Stomach smooth muscle (tissue), 2 donors: ENCODE results near the gene DDX52.
"Not testable (repeated sequence)": the region's sequence is repeated elsewhere in the genome, so short reads cannot be mapped to it uniquely, and the experiment has no call there.

Experiments used
- H3K27ac ChIP-seq: one replicate; pipeline ENCODE4 v1.7.0; 2013; ENCODE audit warnings: mild to moderate bottlenecking, low read length, inconsistent platforms
- H3K27me3 ChIP-seq, 2 donors: one replicate each; pipeline ENCODE4 v1.7.0; 2013; ENCODE audit warnings: low read length in 2 of 2; ENCODE audit not compliant: insufficient read depth in 2 of 2, control insufficient read depth in 1 of 2
- H3K36me3 ChIP-seq, 2 donors: one replicate each; pipeline ENCODE4 v1.7.0; 2013; ENCODE audit warnings: low read length in 2 of 2; ENCODE audit not compliant: control insufficient read depth in 2 of 2, insufficient read depth in 2 of 2
- H3K4me1 ChIP-seq: one replicate; pipeline ENCODE4 v1.7.0; 2013; ENCODE audit warnings: low read length; ENCODE audit not compliant: control insufficient read depth, insufficient read depth
- H3K4me3 ChIP-seq, 2 donors: one replicate each; pipeline ENCODE4 v1.7.0; 2013; ENCODE audit warnings: low read length in 2 of 2
- H3K9ac ChIP-seq, 2 donors: one replicate each; pipeline ENCODE4 v1.7.0; 2013; ENCODE audit warnings: low read length in 2 of 2, mild to moderate bottlenecking in 1 of 2
- H3K9me3 ChIP-seq, 2 donors: one replicate each; pipeline ENCODE4 v1.7.0; 2013; ENCODE audit warnings: low read length in 2 of 2; ENCODE audit not compliant: control insufficient read depth in 2 of 2
- donor health status: healthy.
- donor health status: Pancreatic carcinoma.

Gene DDX52

DNA sequence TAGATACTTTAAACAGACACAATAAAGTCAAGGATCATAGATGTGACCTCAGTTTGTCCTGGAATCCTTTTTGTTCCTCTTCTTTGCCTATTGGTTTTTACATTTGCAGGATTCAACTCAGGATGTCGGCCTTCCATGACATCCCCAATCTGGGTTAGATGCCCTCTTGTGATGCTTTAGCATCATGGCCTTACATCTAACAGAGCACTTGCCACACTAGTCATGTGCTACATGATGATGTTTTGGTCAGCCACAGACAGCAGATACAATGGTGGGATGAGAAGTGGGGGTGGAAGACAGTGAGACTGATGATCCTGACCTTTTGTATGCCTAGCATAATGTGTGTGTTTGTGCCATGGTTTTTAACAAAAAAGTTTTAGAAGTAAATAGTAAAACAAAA, 32.3 kb downstream of the DDX52 start:
- H3K9me3 ChIP-seq: no peaks in the 10 kb centered on the region

DNA sequence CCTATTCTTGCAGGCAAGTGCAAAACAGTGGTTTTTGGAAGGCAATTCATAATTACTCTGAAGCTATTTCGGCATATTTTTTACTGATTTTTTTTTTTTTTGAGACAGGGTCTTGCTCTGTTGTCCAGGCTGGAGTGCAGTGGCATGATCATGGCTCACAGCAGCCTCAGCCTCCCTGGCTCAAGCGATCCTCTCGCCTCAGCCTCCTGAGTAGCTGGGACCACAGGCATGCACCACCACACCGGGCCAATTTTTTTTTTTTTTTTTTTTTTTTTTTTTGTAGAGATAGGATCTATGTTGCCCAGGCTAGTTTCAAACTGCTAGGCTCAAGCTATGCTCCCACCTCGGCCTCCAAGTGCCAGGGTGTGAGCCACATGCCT, 33.2 kb downstream of the DDX52 start:
- not testable (repeated sequence) for H3K9me3 ChIP-seq, H3K27me3 ChIP-seq, H3K4me1 ChIP-seq, H3K36me3 ChIP-seq
- Histone ChIP-seq H3K4me3 (peak overlapping the region; percentile 70 to 81), H3K27ac (peak overlapping the region; percentile 83), H3K9ac (peak overlapping the region; percentile 77 to 85)

More for the DNA sequence above, 32.3 kb downstream of the DDX52 start:
- Histone ChIP-seq H3K27me3 (no peaks in the 10 kb centered on the region), H3K4me1 (no peaks in the 10 kb centered on the region), H3K9ac (no peak overlapping the region), H3K27ac (no peak overlapping the region), H3K36me3 (peaks cover 3 to 9% of the 10 kb centered on the region in 2 donors), H3K4me3 (no peak overlapping the region)

DNA sequence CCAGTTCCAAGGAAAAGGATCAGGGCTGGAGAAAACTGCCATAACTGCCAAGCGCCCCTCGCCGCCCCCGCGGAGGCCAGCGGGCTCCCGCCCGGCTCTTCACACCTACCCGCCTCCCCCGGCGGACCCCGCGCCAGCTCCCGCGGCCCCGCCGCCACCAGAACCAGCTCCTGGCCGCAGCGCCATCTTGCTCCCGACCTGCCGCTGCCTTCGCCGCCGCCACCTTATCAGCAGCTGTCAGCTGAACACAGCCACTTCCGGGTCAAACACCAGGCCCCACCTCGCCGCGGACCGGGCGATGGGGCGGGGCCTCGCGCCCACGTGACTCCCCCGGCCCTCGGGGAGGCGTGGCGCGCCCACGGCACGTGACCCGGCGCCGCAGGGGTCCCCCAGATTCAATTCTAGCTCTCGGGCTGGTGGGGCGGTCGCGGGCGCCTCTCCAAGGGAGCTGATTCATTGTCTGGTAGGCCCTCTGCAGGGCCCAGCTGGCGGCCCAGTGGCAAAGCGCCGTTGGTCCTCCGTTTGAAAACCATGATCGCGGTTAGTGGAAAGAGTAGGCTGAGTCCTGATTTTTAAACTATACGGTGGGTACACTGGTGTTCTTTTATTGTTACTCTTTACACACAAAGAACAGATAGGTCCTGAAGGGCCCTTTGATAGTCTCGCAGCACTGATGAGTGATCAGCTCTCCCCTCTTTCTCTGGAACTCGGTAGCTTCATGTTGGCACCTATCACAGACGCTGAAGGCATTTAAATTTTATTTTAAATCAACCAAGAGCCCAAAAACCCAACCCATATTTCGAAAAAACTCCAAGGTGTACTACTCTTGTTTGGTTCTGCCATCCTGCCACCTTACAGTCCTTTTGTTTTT, 33.8 kb downstream of the DDX52 start, which contains the start of gene SYNRG:
Gene SYNRG, minus strand, starts transcription at position 249 of the 871 bp plus-strand sequence. Its CDS starts 63 bp downstream, at position 186.
- H3K9ac ChIP-seq: peak within 1 kb of the TSS; percentile 81 to 85
- H3K4me1 ChIP-seq: no peaks in the 10 kb centered on the region
- H3K27me3 ChIP-seq: no peaks in the 10 kb centered on the region
- H3K4me3 ChIP-seq: peak within 1 kb of the TSS; percentile 70 to 81
- no peaks in the 10 kb centered on the region for H3K9me3 ChIP-seq
- H3K36me3 ChIP-seq: peaks cover 0 to 3% of the 10 kb centered on the region in 2 donors
- peak within 1 kb of the TSS; percentile 83 for H3K27ac ChIP-seq

DNA sequence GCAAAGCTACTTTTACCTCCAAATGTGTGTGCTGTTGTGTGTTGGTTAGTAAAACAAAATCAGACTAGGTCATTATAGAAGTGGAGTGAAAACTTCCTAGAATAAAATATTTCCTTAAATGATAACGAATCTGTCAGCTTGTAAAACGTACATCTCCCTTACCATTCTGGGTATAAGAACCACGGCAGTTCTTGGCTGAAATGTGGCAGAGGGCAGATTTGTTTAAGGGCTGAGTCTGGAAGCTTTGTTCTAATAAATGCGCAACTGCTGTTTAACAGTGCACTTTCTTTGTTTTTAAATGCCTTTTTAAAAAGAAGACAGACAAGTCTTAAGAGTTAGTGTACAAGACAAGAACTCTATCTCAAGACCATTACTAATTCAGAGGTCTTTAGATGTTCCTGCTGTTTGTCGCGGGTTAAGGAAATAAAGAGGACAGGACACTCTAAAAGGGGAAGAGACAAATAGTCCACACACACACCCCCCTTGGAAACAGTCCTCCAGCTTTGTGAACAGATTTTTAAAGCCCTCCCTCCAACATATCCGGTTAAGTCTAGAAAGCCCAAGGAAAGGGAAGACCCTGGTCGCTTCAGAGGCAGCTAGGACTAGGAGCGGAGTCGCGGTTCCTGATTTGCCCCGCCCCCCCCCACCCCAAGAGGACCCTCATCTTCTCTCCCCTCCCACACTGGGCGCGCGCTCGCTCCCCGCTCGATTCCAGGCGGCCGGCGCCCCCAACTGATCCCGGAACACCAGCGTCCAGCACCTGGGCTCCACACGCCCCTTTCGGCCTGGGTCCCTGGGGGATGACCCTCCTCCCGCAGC, 34.7 kb downstream of the DDX52 start:
- H3K27ac ChIP-seq: peak overlapping the region; percentile 83
- no peaks in the 10 kb centered on the region for H3K27me3 ChIP-seq
- no peaks in the 10 kb centered on the region for H3K36me3 ChIP-seq
- H3K4me1 ChIP-seq: no peaks in the 10 kb centered on the region
- H3K9me3 ChIP-seq: no peaks in the 10 kb centered on the region
- H3K4me3 ChIP-seq: peak overlapping the region; percentile 70 to 81
- peak overlapping the region; percentile 81 to 85 for H3K9ac ChIP-seq

DNA sequence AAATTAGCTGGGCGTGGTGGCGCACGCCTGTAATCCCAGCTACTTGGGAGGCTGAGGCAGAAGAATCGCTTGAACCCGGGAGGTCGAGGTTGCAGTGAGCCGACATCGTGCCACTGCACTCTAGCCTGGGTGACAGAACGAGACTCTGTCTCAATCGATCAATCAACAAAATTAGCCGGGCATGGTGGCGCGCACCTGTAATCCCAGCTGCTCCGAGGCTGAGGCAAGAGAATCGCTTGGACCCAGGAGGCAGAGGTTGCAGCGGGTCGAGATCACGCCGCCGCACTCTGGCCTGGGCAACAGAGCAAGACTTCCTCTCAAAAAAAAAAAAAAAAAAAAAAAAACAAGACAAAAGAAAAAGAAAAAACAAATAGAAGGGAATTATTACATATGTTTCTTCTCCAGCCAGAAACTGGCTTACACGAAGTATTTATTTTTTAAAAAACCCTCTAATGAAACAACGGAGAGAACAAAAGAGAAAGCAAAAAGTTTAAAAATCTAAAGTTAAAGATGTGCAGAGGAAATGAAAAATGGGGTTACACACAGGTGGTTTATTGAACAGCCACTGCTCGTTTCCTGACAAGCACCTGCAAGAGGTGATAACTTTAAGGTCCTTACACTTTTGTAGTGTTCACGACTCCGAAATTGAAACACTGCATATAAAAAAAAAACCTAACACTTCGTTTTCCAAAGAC, 35.5 kb downstream of the DDX52 start:
- no peaks in the 10 kb centered on the region for H3K4me1 ChIP-seq
- H3K27me3 ChIP-seq: no peaks in the 10 kb centered on the region
- no peaks in the 10 kb centered on the region for H3K36me3 ChIP-seq
- H3K27ac ChIP-seq: no peak overlapping the region
- H3K4me3 ChIP-seq: peak overlapping the region; percentile 70 to 81
- H3K9me3 ChIP-seq: no peaks in the 10 kb centered on the region
- H3K9ac ChIP-seq: peak overlapping the region; percentile 81 to 85

DNA sequence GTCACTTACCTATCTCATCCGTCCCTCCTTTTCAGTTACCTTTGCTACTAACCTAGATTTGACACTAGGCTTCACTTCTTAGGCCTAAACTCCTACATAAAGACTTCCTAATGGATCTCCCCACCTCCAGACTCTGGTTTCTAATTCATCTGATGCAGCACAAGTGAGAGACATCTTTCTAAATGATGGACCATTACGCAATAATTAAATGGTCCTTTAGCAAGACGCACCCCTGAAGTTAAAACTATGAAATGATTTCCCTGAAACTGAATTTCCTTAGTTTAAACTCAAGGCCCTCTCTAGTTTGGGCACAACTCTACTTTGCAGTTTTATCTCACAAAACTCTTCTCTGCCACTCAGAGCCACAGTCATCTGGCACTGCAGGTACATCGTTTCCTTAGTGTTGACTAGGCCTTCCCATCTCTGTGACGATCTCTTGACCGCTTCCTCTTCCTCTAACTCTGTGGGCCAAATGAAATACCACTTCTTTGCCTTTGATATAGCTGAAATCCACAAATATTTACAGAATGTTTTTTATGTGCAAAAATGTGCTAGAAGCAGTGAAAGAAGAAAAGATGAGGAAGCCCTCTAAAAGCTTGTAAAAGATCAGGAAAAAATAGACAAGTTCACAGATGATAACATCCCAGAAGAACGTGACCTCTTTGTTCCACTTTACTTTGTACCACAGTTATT, 37.3 kb downstream of the DDX52 start:
- Histone ChIP-seq H3K36me3 (no peaks in the 10 kb centered on the region), H3K27ac (no peak overlapping the region), H3K4me1 (no peaks in the 10 kb centered on the region), H3K4me3 (no peak overlapping the region), H3K9me3 (no peaks in the 10 kb centered on the region), H3K9ac (no peak overlapping the region), H3K27me3 (no peaks in the 10 kb centered on the region)

DNA sequence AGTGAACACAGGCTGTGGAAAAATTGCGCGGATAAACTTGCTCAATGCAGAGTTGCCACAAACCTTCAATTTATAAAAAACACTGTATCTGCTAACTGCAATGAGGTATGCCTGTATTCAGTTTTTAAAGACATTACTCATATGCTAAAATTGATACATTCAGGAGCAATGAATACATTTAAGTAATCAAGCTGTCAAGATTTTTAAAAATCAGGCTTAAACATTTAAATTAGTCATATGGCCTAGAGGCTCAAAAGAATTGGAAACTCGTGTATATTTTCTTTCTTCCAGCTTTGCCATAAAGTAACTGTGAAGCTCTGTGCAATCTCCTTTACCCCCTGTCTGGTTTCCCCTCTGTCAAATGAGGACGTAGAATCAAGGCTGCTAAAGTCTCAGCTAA, 38.2 kb downstream of the DDX52 start:
- H3K9me3 ChIP-seq: no peaks in the 10 kb centered on the region
- no peak overlapping the region for H3K4me3 ChIP-seq
- H3K27me3 ChIP-seq: no peaks in the 10 kb centered on the region
- no peak overlapping the region for H3K9ac ChIP-seq
- H3K4me1 ChIP-seq: no peaks in the 10 kb centered on the region
- H3K27ac ChIP-seq: no peak overlapping the region
- peaks cover 0 to 2% of the 10 kb centered on the region in 2 donors for H3K36me3 ChIP-seq

DNA sequence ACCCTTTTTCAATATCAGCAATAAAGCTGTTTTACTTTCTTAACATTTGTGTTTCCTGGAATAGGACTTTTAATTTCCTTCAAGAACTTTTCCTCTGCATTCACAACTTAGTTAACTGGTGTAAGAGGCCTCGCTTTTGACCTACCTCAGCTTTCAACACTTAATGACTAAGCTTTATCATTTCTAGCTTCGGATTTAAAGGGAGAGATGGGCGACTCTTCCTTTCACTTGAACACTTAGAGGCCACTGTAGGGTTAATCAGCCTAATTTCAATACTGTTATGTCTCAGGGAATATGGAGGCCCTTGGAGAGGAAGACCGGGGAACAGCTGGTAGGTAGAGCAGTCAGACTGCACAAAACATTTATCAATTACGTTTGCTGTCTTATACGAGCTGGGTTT, 38.7 kb downstream of the DDX52 start:
- Histone ChIP-seq H3K27ac (no peak overlapping the region), H3K9ac (no peak overlapping the region), H3K27me3 (no peaks in the 10 kb centered on the region), H3K4me1 (no peaks in the 10 kb centered on the region), H3K9me3 (no peaks in the 10 kb centered on the region), H3K36me3 (peaks cover 0 to 2% of the 10 kb centered on the region in 2 donors), H3K4me3 (no peak overlapping the region)

DNA sequence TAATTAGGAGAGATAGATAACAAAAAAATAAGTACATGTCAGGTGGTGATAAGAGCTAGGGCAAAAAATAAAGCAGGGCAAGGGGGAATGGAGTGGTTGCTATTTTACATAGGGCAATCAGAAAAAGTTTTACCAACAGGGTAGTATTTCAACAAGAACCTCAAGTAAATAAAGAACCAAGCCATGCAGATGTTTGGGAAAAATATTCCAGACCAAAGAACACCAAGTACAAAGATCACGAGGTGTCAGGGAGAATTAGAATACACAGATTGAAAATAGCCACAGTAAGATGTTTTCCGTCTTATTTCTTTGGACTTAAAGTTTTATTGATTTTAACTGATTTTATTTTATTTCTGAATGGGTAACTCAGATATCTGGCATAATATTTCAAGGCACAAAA, 45.1 kb downstream of the DDX52 start:
- Histone ChIP-seq H3K9ac (no peak overlapping the region), H3K36me3 (peaks cover 25 to 28% of the 10 kb centered on the region in 2 donors), H3K4me3 (no peak overlapping the region), H3K27me3 (no peaks in the 10 kb centered on the region), H3K9me3 (no peaks in the 10 kb centered on the region), H3K27ac (no peak overlapping the region), H3K4me1 (no peaks in the 10 kb centered on the region)

DNA sequence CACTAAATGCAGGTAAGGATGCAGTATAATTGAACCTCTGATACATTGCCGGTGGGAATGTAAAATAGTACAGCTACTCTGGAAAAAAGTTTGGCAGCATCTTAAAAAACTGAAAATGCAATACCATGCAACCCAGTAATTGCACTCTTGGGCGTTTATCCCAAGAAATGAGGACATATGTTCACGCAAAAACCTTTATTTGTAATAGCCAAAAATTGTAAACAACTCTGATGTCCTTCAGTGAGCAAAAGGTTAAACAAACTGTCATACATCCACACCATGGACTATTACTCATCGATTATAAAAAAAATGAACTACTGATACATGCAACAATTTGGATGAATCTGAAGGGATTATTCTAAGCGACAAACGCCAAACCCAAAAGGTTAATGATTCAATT, 51.0 kb downstream of the DDX52 start:
- Histone ChIP-seq H3K9me3 (no peaks in the 10 kb centered on the region), H3K27ac (no peak overlapping the region), H3K27me3 (no peaks in the 10 kb centered on the region), H3K36me3 (peaks cover 15 to 27% of the 10 kb centered on the region in 2 donors), H3K4me1 (no peaks in the 10 kb centered on the region), H3K9ac (no peak overlapping the region), H3K4me3 (no peak overlapping the region)
